ENCODE results near the gene UNC13C. TPM values are rescaled to one million over a fixed set of nuclear protein-coding genes. Genes with fewer than 3 reads are reported as not detected.

Gene UNC13C
- total RNA-seq, 1 donor from 2014 or later, result not detected

DNA sequence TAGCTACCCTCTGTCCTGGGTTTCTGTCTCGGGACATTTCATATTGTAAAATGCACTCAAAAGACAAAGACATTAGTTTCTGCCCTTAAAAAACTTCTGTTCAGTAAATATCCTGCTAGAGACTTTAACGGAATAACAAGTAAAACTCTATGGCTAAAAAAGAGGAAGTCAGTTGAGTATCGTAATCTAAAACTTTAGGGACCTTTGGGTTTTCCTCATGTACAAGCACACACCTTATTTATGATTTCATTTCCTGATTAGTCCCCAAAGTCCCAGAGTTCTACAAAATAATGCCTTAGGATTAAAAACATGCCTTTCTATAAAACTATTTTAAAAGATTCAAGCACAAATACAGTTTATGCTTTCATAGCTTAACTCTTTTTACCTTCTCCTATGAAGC, 585.9 kb downstream of the UNC13C start:
- CTCF ChIA-PET, result no interaction called here
- intact Hi-C loops (cut with micrococcal nuclease), result no loop called here
- ATAC-seq (ENCODE audit: low read depth), result no peak
- no peaks in the 10 kb centered on the region for H3K36me3 Mint-ChIP-seq (ENCODE audit: low read depth)
- no peaks in the 10 kb centered on the region for H3K9me3 Mint-ChIP-seq
- POLR2A ChIA-PET, result no interaction called here
- no peak overlapping the region for H3K27ac Mint-ChIP-seq
- H3K4me3 Mint-ChIP-seq, result no peak overlapping the region
- no peaks in the 10 kb centered on the region for H3K4me1 Mint-ChIP-seq
- TF ChIP-seq, protein P1, sequence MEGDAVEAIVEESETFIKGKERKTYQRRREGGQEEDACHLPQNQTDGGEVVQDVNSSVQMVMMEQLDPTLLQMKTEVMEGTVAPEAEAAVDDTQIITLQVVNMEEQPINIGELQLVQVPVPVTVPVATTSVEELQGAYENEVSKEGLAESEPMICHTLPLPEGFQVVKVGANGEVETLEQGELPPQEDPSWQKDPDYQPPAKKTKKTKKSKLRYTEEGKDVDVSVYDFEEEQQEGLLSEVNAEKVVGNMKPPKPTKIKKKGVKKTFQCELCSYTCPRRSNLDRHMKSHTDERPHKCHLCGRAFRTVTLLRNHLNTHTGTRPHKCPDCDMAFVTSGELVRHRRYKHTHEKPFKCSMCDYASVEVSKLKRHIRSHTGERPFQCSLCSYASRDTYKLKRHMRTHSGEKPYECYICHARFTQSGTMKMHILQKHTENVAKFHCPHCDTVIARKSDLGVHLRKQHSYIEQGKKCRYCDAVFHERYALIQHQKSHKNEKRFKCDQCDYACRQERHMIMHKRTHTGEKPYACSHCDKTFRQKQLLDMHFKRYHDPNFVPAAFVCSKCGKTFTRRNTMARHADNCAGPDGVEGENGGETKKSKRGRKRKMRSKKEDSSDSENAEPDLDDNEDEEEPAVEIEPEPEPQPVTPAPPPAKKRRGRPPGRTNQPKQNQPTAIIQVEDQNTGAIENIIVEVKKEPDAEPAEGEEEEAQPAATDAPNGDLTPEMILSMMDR (IDR thresholded peaks at IDR 0.05), result no peak
- no peak for DNase-seq
- H3K27me3 Mint-ChIP-seq, result no peaks in the 10 kb centered on the region

GRCh38 chr15:54566654-54567053, 588.4 kb downstream of the UNC13C start:
- DNase-seq (no peak), ATAC-seq (ENCODE audit: low read depth) (no peak)
- intact Hi-C loops (cut with micrococcal nuclease), result no loop called here
- TF ChIP-seq, protein P1 (IDR thresholded peaks at IDR 0.05), result no peak
- Mint-ChIP-seq H3K27me3 (no peaks in the 10 kb centered on the region), H3K9me3 (no peaks in the 10 kb centered on the region), H3K4me1 (no peaks in the 10 kb centered on the region), H3K27ac (no peak overlapping the region), H3K36me3 (ENCODE audit: low read depth) (no peaks in the 10 kb centered on the region), H3K4me3 (no peak overlapping the region)
- ChIA-PET POLR2A (no interaction called here), CTCF (no interaction called here)

- H3K27me3 Mint-ChIP-seq, result no peaks in the 10 kb centered on the region
- ChIA-PET POLR2A (no interaction called here), CTCF (no interaction called here)
- no peak for DNase-seq
- no peaks in the 10 kb centered on the region for H3K9me3 Mint-ChIP-seq
- TF ChIP-seq, protein P1 (IDR thresholded peaks at IDR 0.05), result no peak
- ATAC-seq (ENCODE audit: low read depth), result no peak
- H3K4me1 Mint-ChIP-seq, result no peaks in the 10 kb centered on the region
- H3K4me3 Mint-ChIP-seq, result no peak overlapping the region
- H3K36me3 Mint-ChIP-seq (ENCODE audit: low read depth), result no peaks in the 10 kb centered on the region
- no peak overlapping the region for H3K27ac Mint-ChIP-seq
- intact Hi-C loops (cut with micrococcal nuclease), result no loop called here
Observed at GRCh38 chr15:54567408-54568035, 589.3 kb downstream of the UNC13C start.

- DNase-seq (no peak), ATAC-seq (ENCODE audit: low read depth) (no peak)
- TF ChIP-seq, protein P1 (IDR thresholded peaks at IDR 0.05), result no peak
- intact Hi-C loops (cut with micrococcal nuclease), result no loop called here
- Mint-ChIP-seq H3K27ac (no peak overlapping the region), H3K4me3 (no peak overlapping the region), H3K9me3 (no peaks in the 10 kb centered on the region), H3K27me3 (no peaks in the 10 kb centered on the region), H3K36me3 (ENCODE audit: low read depth) (no peaks in the 10 kb centered on the region), H3K4me1 (no peaks in the 10 kb centered on the region)
- ChIA-PET CTCF (no interaction called here), POLR2A (no interaction called here)
Observed at GRCh38 chr15:54568381-54568780, 590.1 kb downstream of the UNC13C start.

- ATAC-seq (ENCODE audit: low read depth) (no peak), DNase-seq (no peak)
- ChIA-PET CTCF (no interaction called here), POLR2A (no interaction called here)
- Mint-ChIP-seq H3K9me3 (no peaks in the 10 kb centered on the region), H3K4me3 (no peak overlapping the region), H3K36me3 (ENCODE audit: low read depth) (no peaks in the 10 kb centered on the region), H3K27me3 (no peaks in the 10 kb centered on the region), H3K27ac (no peak overlapping the region), H3K4me1 (no peaks in the 10 kb centered on the region)
- TF ChIP-seq, protein P1 (IDR thresholded peaks at IDR 0.05), result no peak
- intact Hi-C loops (cut with micrococcal nuclease), result no loop called here
Observed at GRCh38 chr15:54571576-54571975, 593.3 kb downstream of the UNC13C start.

Data from activated B cell treated with CpG ODN at 0.5 μM for 24 hours (primary cell).